ENCODE results near the gene HS3ST6.

HS3ST6 gene

GRCh38 chr16:1903845-1904840 is 14.1 kb downstream of the HS3ST6 start:
- Histone ChIP-seq H4K91ac (ENCODE audit: low read length) (no peak overlapping the region), H3K9me3 (ENCODE audit: control insufficient read depth, low read length) (no peaks in the 10 kb centered on the region), H3K18ac (ENCODE audit: low read depth in 1 of 2, low read length in 2 of 2) (no peak overlapping the region), H3K4ac (ENCODE audit: low read depth in 1 of 2, low read length in 2 of 2) (no peak overlapping the region), H4K8ac (ENCODE audit: low read length) (peak overlapping the region; percentile 31), H3K27me3 (ENCODE audit: control insufficient read depth in 1 of 2, insufficient read depth in 1 of 2, low read length in 2 of 2) (peaks cover 48 to 78% of the 10 kb centered on the region in 2 experiments), H2BK5ac (ENCODE audit: low read depth, low read length, poor library complexity, severe bottlenecking) (no peak overlapping the region), H3K9ac (ENCODE audit: low read length) (no peak overlapping the region), H2BK12ac (ENCODE audit: low read length in 2 of 2) (no peak overlapping the region), H2BK120ac (ENCODE audit: low read depth, low read length) (no peak overlapping the region), H3K79me1 (replicated peaks; ENCODE audit: low read length, poor library complexity, severe bottlenecking) (no peaks in the 10 kb centered on the region), H2AFZ (ENCODE audit: low read depth, low read length) (no peak overlapping the region), H3K14ac (ENCODE audit: low read length in 2 of 2) (no peak overlapping the region), H3K4me1 (ENCODE audit: control insufficient read depth, insufficient read depth, low read depth, low read length) (peaks cover 2% of the 10 kb centered on the region), H3K4me3 (ENCODE audit: insufficient read depth in 1 of 2, low read depth in 1 of 2, low read length in 2 of 2) (no peak overlapping the region), H3K23ac (ENCODE audit: low read length in 2 of 2) (no peak overlapping the region), H2BK15ac (ENCODE audit: low read depth, poor library complexity, severe bottlenecking) (no peak overlapping the region), H3K36me3 (ENCODE audit: control insufficient read depth in 1 of 2, insufficient read depth in 2 of 2, low read depth in 1 of 2, low read length in 2 of 2) (no peaks in the 10 kb centered on the region), H3K27ac (ENCODE audit: low read length, poor library complexity, severe bottlenecking) (no peak overlapping the region), H3K4me2 (ENCODE audit: low read length, poor library complexity, severe bottlenecking) (no peak overlapping the region), H2AK5ac (ENCODE audit: low read length, severe bottlenecking) (no peak overlapping the region)
- DNase-seq, result no peak
- 83% methylated on average over 22 of the region's 22 CpGs for WGBS

- Histone ChIP-seq H4K8ac (ENCODE audit: low read length) (no peak overlapping the region), H3K14ac (ENCODE audit: low read length in 2 of 2) (no peak overlapping the region), H4K91ac (ENCODE audit: low read length) (no peak overlapping the region), H3K79me1 (replicated peaks; ENCODE audit: low read length, poor library complexity, severe bottlenecking) (no peaks in the 10 kb centered on the region), H2BK15ac (ENCODE audit: low read depth, poor library complexity, severe bottlenecking) (no peak overlapping the region), H3K4me1 (ENCODE audit: control insufficient read depth, insufficient read depth, low read depth, low read length) (peaks cover 2% of the 10 kb centered on the region), H3K4ac (ENCODE audit: low read depth in 1 of 2, low read length in 2 of 2) (no peak overlapping the region), H2BK12ac (ENCODE audit: low read length in 2 of 2) (no peak overlapping the region), H2AFZ (ENCODE audit: low read depth, low read length) (no peak overlapping the region), H3K9me3 (ENCODE audit: control insufficient read depth, low read length) (no peaks in the 10 kb centered on the region), H3K4me2 (ENCODE audit: low read length, poor library complexity, severe bottlenecking) (no peak overlapping the region), H2BK5ac (ENCODE audit: low read depth, low read length, poor library complexity, severe bottlenecking) (no peak overlapping the region), H2AK5ac (ENCODE audit: low read length, severe bottlenecking) (no peak overlapping the region), H3K9ac (ENCODE audit: low read length) (no peak overlapping the region), H3K27ac (ENCODE audit: low read length, poor library complexity, severe bottlenecking) (no peak overlapping the region), H3K23ac (ENCODE audit: low read length in 2 of 2) (no peak overlapping the region), H3K18ac (ENCODE audit: low read depth in 1 of 2, low read length in 2 of 2) (no peak overlapping the region), H3K36me3 (ENCODE audit: control insufficient read depth in 1 of 2, insufficient read depth in 2 of 2, low read depth in 1 of 2, low read length in 2 of 2) (no peaks in the 10 kb centered on the region), H2BK120ac (ENCODE audit: low read depth, low read length) (no peak overlapping the region), H3K4me3 (ENCODE audit: insufficient read depth in 1 of 2, low read depth in 1 of 2, low read length in 2 of 2) (no peak overlapping the region), H3K27me3 (ENCODE audit: control insufficient read depth in 1 of 2, insufficient read depth in 1 of 2, low read length in 2 of 2) (peaks cover 43 to 74% of the 10 kb centered on the region in 2 experiments)
- WGBS, result 66% methylated on average over 13 of the region's 13 CpGs
- no peak for DNase-seq
These were observed 15.0 kb downstream of the HS3ST6 start for GRCh38 chr16:1903220-1903574.

GRCh38 chr16:1902547-1903219 is 15.5 kb downstream of the HS3ST6 start:
- Histone ChIP-seq H3K4me3 (ENCODE audit: insufficient read depth in 1 of 2, low read depth in 1 of 2, low read length in 2 of 2) (no peak overlapping the region), H3K36me3 (ENCODE audit: control insufficient read depth in 1 of 2, insufficient read depth in 2 of 2, low read depth in 1 of 2, low read length in 2 of 2) (no peaks in the 10 kb centered on the region), H3K23ac (ENCODE audit: low read length in 2 of 2) (no peak overlapping the region), H2AFZ (ENCODE audit: low read depth, low read length) (no peak overlapping the region), H3K79me1 (replicated peaks; ENCODE audit: low read length, poor library complexity, severe bottlenecking) (no peaks in the 10 kb centered on the region), H3K18ac (ENCODE audit: low read depth in 1 of 2, low read length in 2 of 2) (no peak overlapping the region), H2BK5ac (ENCODE audit: low read depth, low read length, poor library complexity, severe bottlenecking) (no peak overlapping the region), H3K4ac (ENCODE audit: low read depth in 1 of 2, low read length in 2 of 2) (no peak overlapping the region), H3K14ac (ENCODE audit: low read length in 2 of 2) (no peak overlapping the region), H2BK120ac (ENCODE audit: low read depth, low read length) (no peak overlapping the region), H3K27me3 (ENCODE audit: control insufficient read depth in 1 of 2, insufficient read depth in 1 of 2, low read length in 2 of 2) (peaks cover 38 to 72% of the 10 kb centered on the region in 2 experiments), H3K9ac (ENCODE audit: low read length) (no peak overlapping the region), H3K4me1 (ENCODE audit: control insufficient read depth, insufficient read depth, low read depth, low read length) (peaks cover 2% of the 10 kb centered on the region), H3K9me3 (ENCODE audit: control insufficient read depth, low read length) (no peaks in the 10 kb centered on the region), H3K4me2 (ENCODE audit: low read length, poor library complexity, severe bottlenecking) (no peak overlapping the region), H2AK5ac (ENCODE audit: low read length, severe bottlenecking) (no peak overlapping the region), H4K91ac (ENCODE audit: low read length) (no peak overlapping the region), H4K8ac (ENCODE audit: low read length) (no peak overlapping the region), H2BK15ac (ENCODE audit: low read depth, poor library complexity, severe bottlenecking) (no peak overlapping the region), H3K27ac (ENCODE audit: low read length, poor library complexity, severe bottlenecking) (no peak overlapping the region), H2BK12ac (ENCODE audit: low read length in 2 of 2) (no peak overlapping the region)
- 84% methylated on average over 20 of the region's 20 CpGs for WGBS
- no peak for DNase-seq

GRCh38 chr16:1900452-1900774 is 17.8 kb downstream of the HS3ST6 start:
- no peak overlapping the region for H4K8ac ChIP-seq (ENCODE audit: low read length)
- no peak overlapping the region for H3K14ac ChIP-seq (ENCODE audit: low read length in 2 of 2)
- H2BK5ac ChIP-seq (ENCODE audit: low read depth, low read length, poor library complexity, severe bottlenecking), result no peak overlapping the region
- no peak for DNase-seq
- H3K36me3 ChIP-seq (ENCODE audit: control insufficient read depth in 1 of 2, insufficient read depth in 2 of 2, low read depth in 1 of 2, low read length in 2 of 2), result no peaks in the 10 kb centered on the region
- H3K9ac ChIP-seq (ENCODE audit: low read length), result no peak overlapping the region
- no peak overlapping the region for H3K4ac ChIP-seq (ENCODE audit: low read depth in 1 of 2, low read length in 2 of 2)
- no peak overlapping the region for H2AFZ ChIP-seq (ENCODE audit: low read depth, low read length)
- H3K79me1 ChIP-seq (replicated peaks; ENCODE audit: low read length, poor library complexity, severe bottlenecking), result no peaks in the 10 kb centered on the region
- H3K4me1 ChIP-seq (ENCODE audit: control insufficient read depth, insufficient read depth, low read depth, low read length), result peaks cover 3% of the 10 kb centered on the region
- H3K18ac ChIP-seq (ENCODE audit: low read depth in 1 of 2, low read length in 2 of 2), result no peak overlapping the region
- H2BK120ac ChIP-seq (ENCODE audit: low read depth, low read length), result no peak overlapping the region
- no peak overlapping the region for H3K27ac ChIP-seq (ENCODE audit: low read length, poor library complexity, severe bottlenecking)
- 89% methylated on average over 8 of the region's 9 CpGs for WGBS
- H2AK5ac ChIP-seq (ENCODE audit: low read length, severe bottlenecking), result no peak overlapping the region
- H3K9me3 ChIP-seq (ENCODE audit: control insufficient read depth, low read length), result no peaks in the 10 kb centered on the region
- peak overlapping the region; percentile 11 for H4K91ac ChIP-seq (ENCODE audit: low read length)
- no peak overlapping the region for H2BK12ac ChIP-seq (ENCODE audit: low read length in 2 of 2)
- peaks cover 34 to 62% of the 10 kb centered on the region in 2 experiments for H3K27me3 ChIP-seq (ENCODE audit: control insufficient read depth in 1 of 2, insufficient read depth in 1 of 2, low read length in 2 of 2)
- H2BK15ac ChIP-seq (ENCODE audit: low read depth, poor library complexity, severe bottlenecking), result no peak overlapping the region
- H3K4me2 ChIP-seq (ENCODE audit: low read length, poor library complexity, severe bottlenecking), result no peak overlapping the region
- no peak overlapping the region for H3K4me3 ChIP-seq (ENCODE audit: insufficient read depth in 1 of 2, low read depth in 1 of 2, low read length in 2 of 2)
- H3K23ac ChIP-seq (ENCODE audit: low read length in 2 of 2), result no peak overlapping the region
